Sigmoid colon (tissue), 4 donors: ENCODE results near the gene TTC6.

Source experiments
- EP300 ChIP-seq, 4 donors: sonication (generic); formaldehyde crosslinking; IDR thresholded peaks; one replicate each; pipeline ENCODE4 v1.6.1; 2017; ENCODE audit warnings: antibody characterized with exemption in 4 of 4
- POLR2A ChIP-seq, 2 donors: fragments of 450-650 bp; IDR thresholded peaks; one replicate each; pipeline ENCODE4 v1.6.1; 2016; ENCODE audit warnings: antibody characterized with exemption in 2 of 2, mild to moderate bottlenecking in 2 of 2, moderate library complexity in 2 of 2
- POLR2AphosphoS5 ChIP-seq, 4 donors: sonication (generic); formaldehyde crosslinking; IDR thresholded peaks; one replicate each; pipeline ENCODE4 v1.6.1; 2017; ENCODE audit warnings: antibody characterized with exemption in 4 of 4
- TF ChIP-seq, protein P1 (sequence below), 4 experiments: fragments of 450-650 bp in 3 of 4; fragments of 200-600 bp in 1 of 4; IDR thresholded peaks; one replicate each; pipeline ENCODE4 v1.5.1; 2016 to 2019; ENCODE audit warnings: antibody characterized with exemption in 4 of 4, mild to moderate bottlenecking in 3 of 4, moderate library complexity in 2 of 4

DNA sequence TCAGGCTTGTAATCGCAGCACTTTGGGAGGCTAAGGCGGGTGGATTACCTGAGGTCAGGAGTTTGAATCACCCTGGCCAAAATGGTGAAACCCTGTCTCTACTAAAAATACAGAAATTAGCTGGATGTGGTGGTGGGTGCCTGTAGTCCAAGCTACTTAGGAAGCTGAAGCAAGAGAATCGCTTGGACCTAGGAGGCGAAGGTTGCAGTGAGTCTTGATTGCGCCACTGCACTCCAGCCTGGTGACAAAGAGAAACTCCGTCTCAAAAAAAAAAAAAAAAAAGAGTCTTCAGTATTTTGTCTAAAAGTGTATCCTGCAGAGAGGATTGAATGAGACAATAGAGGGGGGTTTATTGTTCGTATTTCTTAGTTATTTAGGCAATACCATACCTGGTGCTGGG is 25.7 kb upstream of the TTC6 start:
- TF ChIP-seq POLR2A (IDR thresholded peaks at IDR 0.05) (no peak), POLR2AphosphoS5 (IDR thresholded peaks at IDR 0.05) (no peak), EP300 (IDR thresholded peaks at IDR 0.05) (no peak)
- TF ChIP-seq, protein P1, sequence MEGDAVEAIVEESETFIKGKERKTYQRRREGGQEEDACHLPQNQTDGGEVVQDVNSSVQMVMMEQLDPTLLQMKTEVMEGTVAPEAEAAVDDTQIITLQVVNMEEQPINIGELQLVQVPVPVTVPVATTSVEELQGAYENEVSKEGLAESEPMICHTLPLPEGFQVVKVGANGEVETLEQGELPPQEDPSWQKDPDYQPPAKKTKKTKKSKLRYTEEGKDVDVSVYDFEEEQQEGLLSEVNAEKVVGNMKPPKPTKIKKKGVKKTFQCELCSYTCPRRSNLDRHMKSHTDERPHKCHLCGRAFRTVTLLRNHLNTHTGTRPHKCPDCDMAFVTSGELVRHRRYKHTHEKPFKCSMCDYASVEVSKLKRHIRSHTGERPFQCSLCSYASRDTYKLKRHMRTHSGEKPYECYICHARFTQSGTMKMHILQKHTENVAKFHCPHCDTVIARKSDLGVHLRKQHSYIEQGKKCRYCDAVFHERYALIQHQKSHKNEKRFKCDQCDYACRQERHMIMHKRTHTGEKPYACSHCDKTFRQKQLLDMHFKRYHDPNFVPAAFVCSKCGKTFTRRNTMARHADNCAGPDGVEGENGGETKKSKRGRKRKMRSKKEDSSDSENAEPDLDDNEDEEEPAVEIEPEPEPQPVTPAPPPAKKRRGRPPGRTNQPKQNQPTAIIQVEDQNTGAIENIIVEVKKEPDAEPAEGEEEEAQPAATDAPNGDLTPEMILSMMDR (IDR thresholded peaks at IDR 0.05): no peak
